HepG2 (cell line): Measurements from ENCODE around the gene FUT8. TPM values are rescaled to one million over a fixed set of nuclear protein-coding genes. Genes with fewer than 3 reads are reported as not detected.

Experiments
- ATF4 ChIP-seq, 2 experiments: fragments of 450-650 bp in 1 of 2; sonication (generic) in 1 of 2; formaldehyde crosslinking; IDR thresholded peaks; 2 replicates each; pipeline versions ENCODE4 v1.5.0 to v1.8.0; 2020 to 2022; ENCODE audit warnings: mild to moderate bottlenecking in 1 of 2, missing genetic modification reagents in 1 of 2
- MTF1 ChIP-seq: sonication (generic); formaldehyde crosslinking; IDR thresholded peaks from 2 replicates; pipeline ENCODE4 v1.5.0; 2020; ENCODE audit warnings: missing genetic modification reagents
- MYPOP ChIP-seq: sonication (generic); formaldehyde crosslinking; IDR thresholded peaks from 2 replicates; pipeline ENCODE4 v1.8.1; 2023; ENCODE audit warnings: mild to moderate bottlenecking, moderate library complexity, missing genetic modification reagents
- POLR2A ChIP-seq, 2 experiments: IDR thresholded peaks; 2 replicates each; pipeline ENCODE4 v1.6.1; 2011; ENCODE audit warnings: low read depth in 2 of 2, low read length in 2 of 2, mild to moderate bottlenecking in 1 of 2, moderate library complexity in 1 of 2; ENCODE audit not compliant: insufficient read depth in 1 of 2
- PRPF4 ChIP-seq: fragments of 200-400 bp; formaldehyde crosslinking; IDR thresholded peaks from 2 replicates; pipeline ENCODE4 v1.6.1; 2016; ENCODE audit warnings: low read length, low read depth; ENCODE audit not compliant: poor library complexity, severe bottlenecking
- SOX13 ChIP-seq, 3 experiments: fragments of 450-650 bp in 1 of 3; sonication (generic) in 1 of 3; formaldehyde crosslinking in 1 of 3; IDR thresholded peaks in 2 of 3; conservative IDR thresholded peaks in 1 of 3; 2 replicates each; pipeline versions ENCODE4 v1.5.0 to v1.6.1; 2016 to 2020; ENCODE audit warnings: antibody characterized with exemption in 1 of 3, mild to moderate bottlenecking in 1 of 3, missing compliant biosample characterization in 1 of 3, missing genetic modification reagents in 1 of 3, moderate library complexity in 1 of 3
- ZBTB21 ChIP-seq: sonication (generic); formaldehyde crosslinking; IDR thresholded peaks from 2 replicates; pipeline ENCODE4 v1.4.0; 2020; ENCODE audit warnings: missing genetic modification reagents
- ZBTB4 ChIP-seq: sonication (generic); formaldehyde crosslinking; IDR thresholded peaks from 2 replicates; pipeline ENCODE4 v1.4.0; 2020; ENCODE audit warnings: missing genetic modification reagents, mild to moderate bottlenecking, borderline replicate concordance
- ZNF18 ChIP-seq: sonication (generic); formaldehyde crosslinking; IDR thresholded peaks from 2 replicates; pipeline ENCODE4 v1.8.0; 2022; ENCODE audit warnings: mild to moderate bottlenecking, missing genetic modification reagents; ENCODE audit not compliant: insufficient replicate concordance
- ZNF574 ChIP-seq: sonication (generic); formaldehyde crosslinking; IDR thresholded peaks from 2 replicates; pipeline ENCODE4 v1.4.0; 2020; ENCODE audit warnings: missing genetic modification reagents
- ZNF597 ChIP-seq: sonication (generic); formaldehyde crosslinking; IDR thresholded peaks from 2 replicates; pipeline ENCODE4 v1.5.0; 2020; ENCODE audit warnings: missing genetic modification reagents
- ZNF790 ChIP-seq: sonication (generic); formaldehyde crosslinking; IDR thresholded peaks from 2 replicates; pipeline ENCODE4 v1.8.0; 2022; ENCODE audit warnings: missing genetic modification reagents, mild to moderate bottlenecking, borderline replicate concordance
- polyA plus RNA-seq, 8 experiments: library from polyadenylated mRNA; depleted of rRNA in 3 of 8; stranded (reverse) in 7 of 8; unstranded in 1 of 8; fragments of >200 nt; fragmentation: Illumina TruSeq in 4 of 8; extraction: Trizol in 4 of 8; gene quantifications; 2 replicates each; pipeline versions ENCODE4 v1.2.1 to v1.2.3, GENCODE V29; 2011 to 2016; ENCODE audit warnings: low read depth in 4 of 8, missing spikeins in 1 of 8, mixed read lengths in 1 of 8; ENCODE audit not compliant: insufficient read depth in 1 of 8
- total RNA-seq, 5 experiments: library from RNA; depleted of rRNA; stranded (reverse); fragments of >200 nt; fragmentation: Illumina TruSeq; extraction: Trizol; gene quantifications; 2 replicates each; pipeline ENCODE4 v1.2.3, GENCODE V29; 2016; ENCODE audit warnings: low read depth in 1 of 5

Gene FUT8
- total and polyA plus RNA-seq, 2 of the 13 experiments (the other 11 are each of a cell fraction or from before 2014, with no cell fraction given) = 9.3 to 17.5 TPM

GRCh38 chr14:65560340-65561027, 148.0 kb downstream of the FUT8 start (continued):
- TF ChIP-seq ZNF597 (CRISPR knock-in tag) = no peak
- TF ChIP-seq SOX13 (IDR thresholded peaks at IDR 0.05) = no peak
- TF ChIP-seq SOX13 (CRISPR knock-in tag; conservative IDR thresholded peaks at IDR 0.05 in 1 of 2, IDR thresholded peaks at IDR 0.05 in 1 of 2) = no peak
- no peak for TF ChIP-seq ZNF574 (CRISPR knock-in tag)
- no peak for TF ChIP-seq POLR2A (IDR thresholded peaks at IDR 0.05; ENCODE audit: insufficient read depth in 1 of 2, low read depth in 2 of 2, low read length in 2 of 2)
- no peak for TF ChIP-seq ZNF18
- no peak for TF ChIP-seq PRPF4
- TF ChIP-seq ZBTB4 (CRISPR knock-in tag) = no peak
- TF ChIP-seq ATF4 (CRISPR knock-in tag; IDR thresholded peaks at IDR 0.05) = no peak
- TF ChIP-seq MYPOP = no peak
- TF ChIP-seq MTF1 (CRISPR knock-in tag) = no peak
- no peak for TF ChIP-seq ZBTB21 (CRISPR knock-in tag)
- no peak for TF ChIP-seq ZNF790 (CRISPR knock-in tag)
- TF ChIP-seq, all 625 proteins: peak for 0
